CD14-positive monocyte (primary cell): ENCODE results near the gene ARID3A. TPM values are rescaled to one million over a fixed set of nuclear protein-coding genes. Genes with fewer than 3 reads are reported as not detected.
A peak's percentile ranks its signal among the peaks of the same experiment; 100 is the strongest.

Source experiments
- DNase-seq, 3 donors: peaks; one replicate each; pipeline ENCODE4 v3.0.0-alpha.2; 2011 to 2022
- H2AFZ ChIP-seq: 2 replicates; pipeline ENCODE4 v1.6.0; 2012; ENCODE audit warnings: mild to moderate bottlenecking, low read depth, low read length, inconsistent platforms; ENCODE audit not compliant: insufficient read depth, poor library complexity, severe bottlenecking
- H3K27ac ChIP-seq, 2 donors: 1 replicate in 1 of 2; 2 replicates in 1 of 2; pipeline ENCODE4 v1.5.1; 2012 to 2013; ENCODE audit warnings: low read length in 2 of 2, control low read depth in 1 of 2, inconsistent platforms in 1 of 2, low read depth in 1 of 2, mild to moderate bottlenecking in 1 of 2
- H3K27me3 ChIP-seq, 2 donors: one replicate each; pipeline versions ENCODE4 v1.6.0 to v1.6.1; 2011 to 2013; ENCODE audit warnings: low read length in 2 of 2; ENCODE audit not compliant: control insufficient read depth in 2 of 2, insufficient read depth in 2 of 2
- H3K36me3 ChIP-seq, 2 donors: replicated peaks in 1 of 2; 1 replicate in 1 of 2; 2 replicates in 1 of 2; pipeline versions ENCODE4 v1.5.1 to v1.6.1; 2012 to 2013; ENCODE audit warnings: low read length in 2 of 2, control low read depth in 1 of 2, inconsistent platforms in 1 of 2, mild to moderate bottlenecking in 1 of 2; ENCODE audit not compliant: insufficient read depth in 2 of 2, control insufficient read depth in 1 of 2
- H3K4me1 ChIP-seq, 2 donors: 1 replicate in 1 of 2; 2 replicates in 1 of 2; pipeline versions ENCODE4 v1.5.1 to v1.6.1; 2012 to 2013; ENCODE audit warnings: low read length in 2 of 2, control low read depth in 1 of 2, inconsistent platforms in 1 of 2, mild to moderate bottlenecking in 1 of 2, moderate library complexity in 1 of 2; ENCODE audit not compliant: insufficient read depth in 2 of 2, control insufficient read depth in 1 of 2
- H3K4me2 ChIP-seq: replicated peaks from 2 replicates; pipeline ENCODE3; 2012; ENCODE audit warnings: low read length, moderate library complexity, mild to moderate bottlenecking; ENCODE audit not compliant: poor library complexity, severe bottlenecking; ENCODE audit errors: extremely low read depth
- H3K4me3 ChIP-seq, 3 experiments: fragments of 200-600 bp in 1 of 3; sonication (generic) in 1 of 3; replicated peaks in 1 of 3; 1 replicate in 2 of 3; 2 replicates in 1 of 3; pipeline ENCODE4 v1.5.1; 2011 to 2013; ENCODE audit warnings: low read length in 3 of 3, mild to moderate bottlenecking in 3 of 3, control low read depth in 2 of 3, low read depth in 2 of 3, inconsistent platforms in 1 of 3, moderate library complexity in 1 of 3
- H3K79me2 ChIP-seq: 2 replicates; pipeline ENCODE4 v1.6.0; 2012; ENCODE audit warnings: mild to moderate bottlenecking, control low read depth, inconsistent platforms, low read length, moderate library complexity; ENCODE audit not compliant: insufficient read depth
- H3K9ac ChIP-seq: 2 replicates; pipeline ENCODE4 v1.6.0; 2017; ENCODE audit warnings: low read length, mild to moderate bottlenecking; ENCODE audit not compliant: insufficient read depth, poor library complexity, severe bottlenecking
- H3K9me3 ChIP-seq, 2 donors: replicated peaks in 1 of 2; 1 replicate in 1 of 2; 2 replicates in 1 of 2; pipeline versions ENCODE4 v1.5.1 to v1.6.1; 2012 to 2013; ENCODE audit warnings: low read length in 2 of 2, control low read depth in 1 of 2; ENCODE audit not compliant: control insufficient read depth in 1 of 2, insufficient read depth in 1 of 2
- H4K20me1 ChIP-seq: 2 replicates; pipeline ENCODE4 v1.6.0; 2012; ENCODE audit warnings: mild to moderate bottlenecking, low read length, control low read depth, moderate library complexity; ENCODE audit not compliant: insufficient read depth
- H3K27ac Mint-ChIP-seq, 7 donors: one replicate each; pipeline ENCODE4 v1.8.0; 2020; ENCODE audit warnings: mild to moderate bottlenecking in 7 of 7, mixed read lengths in 7 of 7, moderate library complexity in 6 of 7, inconsistent platforms in 2 of 7
- H3K27me3 Mint-ChIP-seq, 3 donors: one replicate each; pipeline ENCODE4 v1.8.0; 2021 to 2022; ENCODE audit warnings: low read depth in 3 of 3, mild to moderate bottlenecking in 3 of 3, mixed read lengths in 3 of 3, moderate library complexity in 3 of 3, inconsistent platforms in 1 of 3
- H3K36me3 Mint-ChIP-seq, 2 donors: one replicate each; pipeline ENCODE4 v1.8.0; 2020; ENCODE audit warnings: mixed read lengths in 2 of 2, inconsistent platforms in 1 of 2, mild to moderate bottlenecking in 1 of 2
- H3K4me1 Mint-ChIP-seq: one replicate; pipeline ENCODE4 v1.8.0; 2020; ENCODE audit warnings: mild to moderate bottlenecking, mixed read lengths
- H3K4me3 Mint-ChIP-seq, 2 donors: one replicate each; pipeline ENCODE4 v1.8.0; 2020; ENCODE audit warnings: mild to moderate bottlenecking in 2 of 2, mixed read lengths in 2 of 2, moderate library complexity in 1 of 2
- H3K9me3 Mint-ChIP-seq, 7 donors: one replicate each; pipeline ENCODE4 v1.8.0; 2020 to 2022; ENCODE audit warnings: mixed read lengths in 7 of 7, mild to moderate bottlenecking in 6 of 7, moderate library complexity in 6 of 7, inconsistent platforms in 2 of 7
- CTCF ChIP-seq: fragments of 200-600 bp; IDR thresholded peaks from one replicate; pipeline ENCODE4 v1.8.0; 2022; ENCODE audit warnings: antibody characterized with exemption, mild to moderate bottlenecking
- WGBS: methylation state at CpG from one replicate; pipeline ENCODE4 v1.1.5; 2013; ENCODE audit warnings: missing lambda C conversion rate; ENCODE audit not compliant: insufficient coverage; 5-methylcytosine and 5-hydroxymethylcytosine counted together
- intact Hi-C, 2 donors: fragments of 100-400 bp; cut with micrococcal nuclease; formaldehyde crosslinking; loops; one replicate each; pipeline versions ENCODE4 v1.15.0 to v1.15.1; 2023
- polyA plus RNA-seq, 3 donors: library from polyadenylated mRNA; depleted of rRNA in 1 of 3; unstranded in 2 of 3; stranded (reverse) in 1 of 3; fragments of 300-500 nt in 2 of 3; fragments of >200 nt in 1 of 3; fragmentation: Illumina TruSeq in 2 of 3; gene quantifications; 1 replicate in 2 of 3; 2 replicates in 1 of 3; pipeline ENCODE4 v1.2.3, GENCODE V29; 2012 to 2021

The ARID3A gene
- polyA plus RNA-seq, 3 donors: 2.1 to 41.6 (median 3.2) TPM

DNA sequence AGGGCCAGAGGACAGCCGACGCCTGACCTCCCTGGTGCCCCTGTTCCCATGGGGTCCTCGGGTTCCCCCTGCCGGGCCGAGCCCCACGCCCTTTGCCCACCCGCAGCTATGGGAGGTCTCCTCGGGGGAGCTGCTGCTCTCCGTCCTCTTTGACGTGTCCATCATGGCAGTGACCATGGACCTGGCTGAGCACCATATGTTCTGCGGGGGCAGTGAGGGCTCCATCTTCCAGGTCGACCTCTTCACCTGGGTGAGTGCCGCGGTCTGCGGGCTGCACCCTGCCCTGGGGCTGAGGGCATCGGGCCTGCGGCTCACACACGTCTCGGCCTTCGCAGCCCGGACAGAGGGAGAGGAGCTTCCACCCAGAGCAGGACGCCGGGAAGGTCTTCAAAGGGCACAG, 64.9 kb downstream of the ARID3A start:
- Mint-ChIP-seq H3K27ac (no peak overlapping the region), H3K36me3 (peaks cover 23 to 44% of the 10 kb centered on the region in 2 donors), H3K9me3 (peaks cover 0 to 3% (median 0%) of the 10 kb centered on the region in 7 donors), H3K4me1 (no peaks in the 10 kb centered on the region), H3K27me3 (peaks cover 6 to 12% (median 7%) of the 10 kb centered on the region in 3 donors), H3K4me3 (no peak overlapping the region)
- 98% methylated on average over 23 of the region's 23 CpGs for WGBS
- H3K36me3 ChIP-seq: peaks cover 18 to 26% of the 10 kb centered on the region in 2 donors
- H2AFZ ChIP-seq: no peak overlapping the region
- no peaks in the 10 kb centered on the region for H3K79me2 ChIP-seq
- no peak overlapping the region for H3K4me2 ChIP-seq
- H3K4me3 ChIP-seq: no peak overlapping the region
- no peak overlapping the region for H3K9ac ChIP-seq
- no peaks in the 10 kb centered on the region for H3K9me3 ChIP-seq
- intact Hi-C loops: no loop called here
- DNase-seq: no peak
- H3K4me1 ChIP-seq: no peaks in the 10 kb centered on the region
- H3K27ac ChIP-seq: no peak overlapping the region
- H3K27me3 ChIP-seq: peaks cover 0 to 8% of the 10 kb centered on the region in 2 donors
- no peak for TF ChIP-seq CTCF
- H4K20me1 ChIP-seq: peaks cover 11% of the 10 kb centered on the region

DNA sequence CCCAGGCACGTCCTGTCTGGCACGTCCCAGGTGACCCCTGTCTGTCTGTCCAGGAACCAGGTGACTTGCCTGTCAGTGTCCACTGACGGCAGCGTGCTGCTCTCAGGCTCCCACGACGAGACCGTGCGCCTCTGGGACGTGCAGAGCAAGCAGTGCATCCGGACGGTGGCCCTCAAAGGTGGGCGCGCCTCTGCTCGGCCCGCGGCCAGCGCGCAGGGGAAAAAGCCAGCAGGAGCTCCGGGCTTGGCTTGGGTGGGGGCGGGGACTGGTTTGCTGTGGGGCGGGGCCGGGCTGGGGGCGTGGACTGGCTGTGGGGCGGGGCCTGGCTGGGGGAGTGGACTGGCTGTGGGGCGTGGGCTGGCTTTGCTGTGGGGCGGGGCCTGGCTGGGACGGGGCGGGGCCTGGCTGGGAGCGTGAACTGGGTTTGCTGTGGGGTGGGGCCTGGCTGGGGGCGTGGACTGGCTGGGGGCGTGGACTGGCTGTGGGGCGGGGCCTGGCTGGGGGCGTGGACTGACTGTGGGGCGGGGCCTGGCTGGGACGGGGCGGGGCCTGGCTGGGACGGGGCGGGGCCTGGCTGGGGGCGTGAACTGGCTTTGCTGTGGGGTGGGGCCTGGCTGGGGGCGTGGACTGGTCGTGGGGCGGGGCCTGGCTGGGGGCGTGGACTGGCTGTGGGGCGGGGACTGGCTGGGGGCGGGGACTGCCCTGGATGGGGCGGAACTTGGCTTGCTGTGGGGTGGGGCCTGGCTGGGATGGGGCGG, 65.5 kb downstream of the ARID3A start:
- peaks cover 12 to 18% (median 13%) of the 10 kb centered on the region in 3 donors for H3K27me3 Mint-ChIP-seq
- no peak overlapping the region for H2AFZ ChIP-seq
- no peak for TF ChIP-seq CTCF
- no peak overlapping the region for H3K4me2 ChIP-seq
- H3K4me1 Mint-ChIP-seq: peaks cover 2% of the 10 kb centered on the region
- no peak overlapping the region for H3K4me3 ChIP-seq
- no peak overlapping the region for H3K9ac ChIP-seq
- peaks cover 0 to 4% of the 10 kb centered on the region in 2 donors for H3K9me3 ChIP-seq
- WGBS: 93% methylated on average over 21 of the region's 47 CpGs
- intact Hi-C loops: no loop called here
- peaks cover 18 to 22% of the 10 kb centered on the region in 2 donors for H3K36me3 ChIP-seq
- no peak overlapping the region for H3K27ac ChIP-seq
- no peak overlapping the region for H3K4me3 Mint-ChIP-seq
- H3K36me3 Mint-ChIP-seq: peaks cover 23 to 41% of the 10 kb centered on the region in 2 donors
- H3K27ac Mint-ChIP-seq: no peak overlapping the region
- peaks cover 0 to 8% (median 0%) of the 10 kb centered on the region in 7 donors for H3K9me3 Mint-ChIP-seq
- H3K4me1 ChIP-seq: peaks cover 5% of the 10 kb centered on the region in 2 donors
- DNase-seq: peak in 2 of 3 donors; percentile 30 to 61
- no peaks in the 10 kb centered on the region for H3K79me2 ChIP-seq
- H3K27me3 ChIP-seq: peaks cover 3 to 14% of the 10 kb centered on the region in 2 donors
- H4K20me1 ChIP-seq: peaks cover 13% of the 10 kb centered on the region
